HG02981 (cell line): ENCODE data around the gene SWI5.

Experiments
- ATAC-seq: cut with Tn5 transposase; IDR thresholded peaks from one replicate; pipeline ENCODE4 v1.9.1; 2021; ENCODE audit warnings: mild to moderate bottlenecking, moderate library complexity; ENCODE audit not compliant: unreplicated experiment

The SWI5 gene

GRCh38 chr9:128251732-128252100, 24.4 kb upstream of the SWI5 start:
- ATAC-seq: no peak

- ATAC-seq: no peak
Observed at GRCh38 chr9:128252317-128253139, 23.5 kb upstream of the SWI5 start.

GRCh38 chr9:128253140-128253990, 22.7 kb upstream of the SWI5 start:
- ATAC-seq: no peak

GRCh38 chr9:128253991-128254346, 22.1 kb upstream of the SWI5 start:
- no peak for ATAC-seq

- ATAC-seq: no peak
Observed at GRCh38 chr9:128254362-128254761, 21.7 kb upstream of the SWI5 start.

GRCh38 chr9:128254855-128255759, 21.0 kb upstream of the SWI5 start:
- no peak for ATAC-seq

GRCh38 chr9:128257086-128257825, 18.8 kb upstream of the SWI5 start:
- ATAC-seq: no peak

GRCh38 chr9:128257907-128258306, 18.2 kb upstream of the SWI5 start:
- no peak for ATAC-seq

GRCh38 chr9:128258326-128258725, 17.8 kb upstream of the SWI5 start:
- ATAC-seq: no peak

GRCh38 chr9:128259156-128259555, 16.9 kb upstream of the SWI5 start:
- ATAC-seq: no peak

- no peak for ATAC-seq
Observed at GRCh38 chr9:128260340-128260739, 15.7 kb upstream of the SWI5 start.

GRCh38 chr9:128262687-128263086, 13.4 kb upstream of the SWI5 start:
- ATAC-seq: no peak

GRCh38 chr9:128265348-128265847, 10.7 kb upstream of the SWI5 start:
- ATAC-seq: no peak

- ATAC-seq: no peak
Observed at GRCh38 chr9:128266868-128267590, 9.0 kb upstream of the SWI5 start.

- no peak for ATAC-seq
Observed at GRCh38 chr9:128271112-128271511, 5.0 kb upstream of the SWI5 start.

GRCh38 chr9:128271512-128271911, 4.6 kb upstream of the SWI5 start:
- ATAC-seq: no peak

GRCh38 chr9:128274245-128274644, 1.8 kb upstream of the SWI5 start:
- ATAC-seq: no peak

- ATAC-seq: peak; percentile 44
Observed at GRCh38 chr9:128275198-128276007, 673 bp upstream of the SWI5 start, which contains the start of gene GOLGA2. TSS of gene GOLGA2 (minus strand) at chr9:128276007. CDS start at chr9:128275976, 31 bp downstream.
